Mononuclear cell (primary cell): ENCODE data around the gene SNCG. TPM values are rescaled to one million over a fixed set of nuclear protein-coding genes. Genes with fewer than 3 reads are reported as not detected.
"Not testable (repeated sequence)": the region's sequence is repeated elsewhere in the genome, so short reads cannot be mapped to it uniquely, and the experiment has no call there.

Source experiments
- H3K27me3 ChIP-seq: 2 replicates; pipeline ENCODE4 v1.6.0; 2011; ENCODE audit warnings: low read length, control low read depth; ENCODE audit not compliant: insufficient read depth
- H3K4me1 ChIP-seq: 2 replicates; pipeline ENCODE4 v1.5.1; 2011; ENCODE audit warnings: mild to moderate bottlenecking, low read length, control low read depth; ENCODE audit not compliant: insufficient read depth
- H3K4me3 ChIP-seq: 2 replicates; pipeline ENCODE4 v1.5.1; 2011; ENCODE audit warnings: mild to moderate bottlenecking, low read length, moderate library complexity
- H3K9me3 ChIP-seq: 2 replicates; pipeline ENCODE4 v1.5.1; 2011; ENCODE audit warnings: low read depth, mild to moderate bottlenecking, control low read depth, low read length
- total RNA-seq: library from RNA; depleted of rRNA; stranded (reverse); fragments of >200 nt; gene quantifications from one replicate; pipeline ENCODE4 v1.2.3, GENCODE V29; 2012

The SNCG gene
- not detected for total RNA-seq

DNA sequence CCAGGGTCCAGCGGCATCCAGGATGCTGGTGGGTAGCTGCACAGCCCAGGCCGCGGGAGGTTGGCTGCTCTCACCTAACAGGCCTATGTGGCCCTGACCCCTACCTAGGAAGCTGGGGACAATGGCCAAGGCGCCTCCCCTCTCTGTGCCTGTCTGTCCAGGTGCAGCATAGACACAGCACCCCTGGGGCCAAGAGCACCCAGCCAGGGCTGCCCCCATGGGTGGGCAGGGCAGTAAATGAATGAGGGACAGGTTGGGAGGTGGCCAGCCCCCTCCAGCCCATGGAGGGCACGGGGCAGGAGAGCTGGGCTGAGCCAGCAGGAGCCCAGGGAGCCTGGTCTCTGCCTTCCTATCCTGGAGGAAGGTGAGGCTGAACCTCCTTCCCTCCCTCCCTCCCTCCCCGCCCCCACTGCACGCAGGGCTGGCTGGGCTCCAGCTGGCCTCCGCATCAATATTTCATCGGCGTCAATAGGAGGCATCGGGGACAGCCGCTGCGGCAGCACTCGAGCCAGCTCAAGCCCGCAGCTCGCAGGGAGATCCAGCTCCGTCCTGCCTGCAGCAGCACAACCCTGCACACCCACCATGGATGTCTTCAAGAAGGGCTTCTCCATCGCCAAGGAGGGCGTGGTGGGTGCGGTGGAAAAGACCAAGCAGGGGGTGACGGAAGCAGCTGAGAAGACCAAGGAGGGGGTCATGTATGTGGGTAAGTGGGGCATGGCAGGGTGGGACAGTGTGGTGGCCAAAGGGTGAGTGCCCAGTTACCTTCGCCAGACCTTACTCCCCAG lies at the start of gene SNCG:
Gene SNCG, plus strand, starts transcription at position 484 of the 785 bp plus-strand sequence. Its CDS starts 99 bp downstream, at position 583.
- H3K4me3 ChIP-seq, result no peak within 1 kb of the TSS
- H3K4me1 ChIP-seq, result peaks cover 8% of the 10 kb centered on the region

DNA sequence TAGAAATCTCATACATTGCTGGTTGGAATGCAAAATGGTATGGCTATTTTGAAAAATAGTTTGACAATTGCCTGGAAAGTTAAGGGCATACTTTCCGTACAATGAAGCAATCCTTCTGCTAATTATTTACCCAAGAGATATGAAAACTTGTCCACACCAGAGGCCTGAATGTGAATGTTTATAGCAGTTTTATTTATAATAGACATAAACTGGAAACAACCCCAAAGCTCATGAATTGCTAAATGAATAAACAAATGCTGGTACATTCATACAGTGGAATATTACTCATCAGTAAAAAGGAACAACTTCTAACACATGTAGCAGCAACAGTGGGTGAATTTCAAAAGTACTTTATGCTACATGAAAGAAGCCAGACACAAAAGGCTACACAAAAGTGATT lies 43.7 kb upstream of the SNCG start:
- Histone ChIP-seq H3K4me1 (no peaks in the 10 kb centered on the region), H3K9me3 (no peaks in the 10 kb centered on the region), H3K4me3 (no peak overlapping the region), H3K27me3 (no peaks in the 10 kb centered on the region)

More for the DNA sequence above, at the start of gene SNCG:
- H3K9me3 ChIP-seq, result no peaks in the 10 kb centered on the region
- no peaks in the 10 kb centered on the region for H3K27me3 ChIP-seq

DNA sequence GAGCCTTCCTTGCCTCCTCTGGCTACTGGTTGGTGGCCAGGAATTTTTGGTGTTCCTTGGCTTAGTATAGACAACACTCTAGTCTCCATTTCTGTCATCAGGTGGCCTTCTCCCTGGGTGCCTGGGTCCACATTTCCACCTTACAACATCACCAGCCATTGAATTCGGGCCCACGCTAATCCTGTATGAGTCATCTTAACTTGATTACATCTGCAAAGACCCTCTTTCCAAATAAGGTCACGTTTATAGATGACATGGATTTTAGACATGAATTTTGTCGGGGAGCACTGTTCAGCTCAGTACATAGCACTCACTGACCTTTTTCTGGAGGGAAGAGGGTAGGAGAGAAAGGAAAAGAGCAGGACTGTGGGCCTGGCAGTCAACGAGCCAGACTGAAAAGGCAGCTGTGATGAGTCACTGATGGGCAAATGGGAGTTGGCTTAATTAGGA lies 40.4 kb upstream of the SNCG start:
- Histone ChIP-seq H3K4me3 (no peak overlapping the region), H3K27me3 (no peaks in the 10 kb centered on the region), H3K9me3 (no peaks in the 10 kb centered on the region), H3K4me1 (no peaks in the 10 kb centered on the region)

DNA sequence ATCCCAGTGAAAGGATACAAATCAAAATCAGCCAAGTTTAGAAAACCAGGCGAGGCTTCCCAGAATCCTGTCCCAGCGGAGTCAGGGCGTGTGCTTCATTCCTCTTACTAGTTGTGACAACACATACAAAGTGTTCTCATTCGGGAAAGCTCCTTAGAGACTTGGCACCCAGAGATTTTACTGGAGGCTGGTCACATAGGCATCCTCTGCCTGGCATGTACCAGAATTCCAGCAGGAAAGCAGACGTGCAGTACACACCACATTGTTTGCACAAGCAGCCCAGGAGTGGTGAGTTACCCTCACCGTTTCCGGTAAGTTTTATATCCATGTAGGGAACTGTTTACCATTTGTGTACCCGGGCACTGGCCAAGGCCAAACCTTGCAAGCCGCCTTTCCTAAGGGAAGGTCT lies 35.8 kb upstream of the SNCG start:
- H3K4me1 ChIP-seq, result no peaks in the 10 kb centered on the region
- no peak overlapping the region for H3K4me3 ChIP-seq
- no peaks in the 10 kb centered on the region for H3K27me3 ChIP-seq
- no peaks in the 10 kb centered on the region for H3K9me3 ChIP-seq

DNA sequence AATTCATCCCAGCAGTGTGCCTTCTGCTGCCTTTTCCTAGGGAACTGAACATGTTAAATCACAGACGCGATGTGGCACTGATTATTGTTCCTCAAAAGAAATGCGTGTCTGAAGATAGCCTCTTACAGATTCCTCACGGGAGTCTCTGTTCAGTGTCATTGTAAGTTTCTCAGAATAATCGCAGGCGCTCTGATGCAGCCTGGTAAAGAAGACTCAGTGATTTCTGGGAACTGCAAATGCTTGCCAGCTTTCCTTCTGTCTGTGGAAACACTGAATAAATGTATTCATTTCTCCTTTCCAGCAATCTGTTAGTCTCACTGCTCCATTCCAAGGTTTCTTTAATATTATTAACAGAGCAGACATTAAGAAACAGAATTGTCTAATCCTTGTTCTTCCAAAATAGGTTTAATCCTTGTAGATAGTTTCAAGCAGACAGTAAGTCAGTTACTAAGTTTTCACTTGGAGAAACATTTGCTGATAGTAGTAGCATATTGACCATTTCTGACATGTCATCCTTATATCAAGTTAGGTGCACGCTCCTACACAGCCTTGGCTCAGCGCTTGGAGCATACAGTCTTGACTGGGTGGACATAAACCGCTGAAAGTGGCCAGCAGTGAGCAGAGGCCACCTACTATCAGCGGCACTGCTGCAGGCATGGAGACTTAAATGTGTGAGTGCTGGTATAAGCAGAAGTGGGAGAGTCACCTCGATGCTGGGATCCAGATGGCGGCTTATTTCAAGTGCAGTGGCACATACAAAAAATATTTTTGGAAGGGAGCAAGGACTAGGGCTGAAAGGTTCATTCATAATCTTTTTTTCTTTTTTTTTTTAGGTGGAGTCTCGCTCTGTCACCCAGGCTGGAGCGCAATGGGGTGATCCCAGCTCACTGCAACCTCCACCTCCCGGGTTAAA lies 28.7 kb upstream of the SNCG start:
- no peak overlapping the region for H3K4me3 ChIP-seq
- no peaks in the 10 kb centered on the region for H3K9me3 ChIP-seq
- no peaks in the 10 kb centered on the region for H3K4me1 ChIP-seq
- H3K27me3 ChIP-seq, result no peaks in the 10 kb centered on the region

DNA sequence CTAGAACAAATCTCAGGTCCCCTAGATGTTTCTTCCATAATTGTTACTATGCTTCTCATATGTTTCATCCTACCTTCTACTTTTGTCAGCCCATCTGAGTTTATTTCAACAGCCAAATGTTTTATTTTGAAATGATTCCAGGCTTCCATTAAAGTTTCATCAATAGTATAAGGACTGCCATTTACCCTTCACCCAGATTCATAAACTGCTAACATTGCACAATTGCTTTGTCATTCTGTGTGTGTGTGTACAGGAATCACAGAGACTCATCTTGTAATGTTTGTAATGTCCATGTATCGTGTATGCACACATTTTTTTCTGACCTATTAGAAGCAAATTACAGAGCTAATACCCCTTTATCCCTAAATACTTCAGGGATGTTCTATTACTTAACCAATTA lies 26.5 kb upstream of the SNCG start:
- Histone ChIP-seq H3K9me3 (no peaks in the 10 kb centered on the region), H3K27me3 (no peaks in the 10 kb centered on the region), H3K4me1 (no peaks in the 10 kb centered on the region), H3K4me3 (no peak overlapping the region)

DNA sequence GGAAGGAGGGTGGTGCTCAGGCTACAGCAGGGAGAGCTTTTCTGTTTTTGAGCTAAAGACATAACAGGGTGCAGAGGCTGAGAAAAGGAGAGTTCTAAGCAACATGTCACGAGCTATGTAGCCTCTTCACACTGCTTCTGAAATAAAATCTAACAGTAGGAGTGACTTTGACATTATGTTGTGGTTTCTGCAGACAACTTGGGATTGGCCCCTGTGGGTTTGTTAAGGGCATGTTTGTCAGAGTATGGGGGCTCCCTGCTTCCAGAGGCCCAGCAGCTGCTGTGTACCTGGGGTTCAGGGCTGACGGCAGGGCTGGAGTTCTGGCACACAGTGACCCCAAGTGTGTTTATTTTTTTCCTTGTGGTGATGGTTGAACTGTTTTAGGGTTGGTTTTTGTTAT lies 25.7 kb upstream of the SNCG start:
- no peaks in the 10 kb centered on the region for H3K27me3 ChIP-seq
- H3K9me3 ChIP-seq, result no peaks in the 10 kb centered on the region
- no peaks in the 10 kb centered on the region for H3K4me1 ChIP-seq
- no peak overlapping the region for H3K4me3 ChIP-seq

DNA sequence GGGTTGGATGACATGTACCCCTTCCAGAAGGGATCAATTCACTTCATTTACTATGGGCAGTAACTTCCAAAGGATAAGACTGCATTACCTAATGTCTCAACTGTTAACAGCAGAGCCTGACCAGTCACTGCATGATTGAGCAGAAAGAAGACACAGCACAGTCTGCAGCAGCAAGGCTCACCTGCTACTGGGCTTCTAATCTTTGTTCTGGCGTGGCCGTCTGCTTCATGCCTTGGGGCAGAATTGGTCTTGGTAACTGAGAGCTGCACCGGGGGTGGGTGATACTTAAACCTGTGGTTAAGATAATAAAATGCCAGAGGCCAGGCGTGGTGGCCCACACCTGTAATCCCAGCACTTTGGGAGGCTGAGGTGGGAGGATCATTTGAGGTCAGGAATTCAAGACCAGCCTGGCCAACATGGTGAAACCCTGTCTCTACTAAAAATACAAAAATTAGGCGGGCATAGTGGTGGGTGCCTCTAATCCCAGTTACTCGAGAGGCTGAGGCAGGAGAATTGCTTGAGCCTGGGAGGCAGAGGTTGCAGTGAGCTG lies 24.2 kb upstream of the SNCG start:
- H3K27me3 ChIP-seq, H3K4me1 ChIP-seq, H3K4me3 ChIP-seq, H3K9me3 ChIP-seq: not testable (repeated sequence)

DNA sequence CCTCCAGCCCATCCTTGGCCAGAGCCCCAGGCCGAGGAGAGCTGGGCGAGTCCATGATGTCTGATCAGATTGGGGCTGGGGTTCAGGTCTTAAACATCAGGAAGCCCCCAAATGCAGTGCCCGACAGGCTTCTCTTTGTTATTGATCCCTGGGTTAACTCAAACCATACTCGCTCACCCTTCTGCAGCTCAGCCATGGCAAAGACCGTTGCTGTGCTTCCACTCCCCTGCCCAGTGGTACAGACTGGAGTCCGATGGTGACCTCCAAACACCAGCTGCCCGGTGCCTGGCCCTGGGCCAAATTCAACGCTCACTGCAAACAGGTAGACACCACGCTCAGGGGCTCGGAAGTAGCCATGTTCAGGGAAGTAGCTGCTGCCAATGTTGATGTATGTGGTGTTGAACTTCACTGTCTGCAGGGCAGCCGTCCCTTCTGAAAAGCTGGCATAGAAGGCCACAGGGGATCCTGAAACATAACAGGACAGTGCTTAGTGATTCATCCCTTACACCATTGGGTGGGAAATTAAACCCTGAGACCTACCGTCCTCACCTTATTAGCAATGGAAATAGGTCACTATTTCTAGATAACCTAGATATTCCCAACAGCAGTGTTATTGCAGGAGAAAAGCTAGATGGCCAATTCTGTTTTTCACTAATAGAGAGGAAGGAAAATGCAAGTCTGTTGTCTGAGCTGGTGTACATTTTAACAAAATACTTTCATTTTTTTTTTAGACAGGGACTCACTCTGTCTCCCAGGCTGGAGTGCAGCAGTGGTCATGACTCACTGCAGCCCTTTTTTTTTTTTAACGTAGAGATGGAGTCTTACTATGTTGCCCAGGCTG lies 21.5 kb upstream of the SNCG start:
- Histone ChIP-seq H3K9me3 (no peaks in the 10 kb centered on the region), H3K4me3 (no peak overlapping the region), H3K27me3 (no peaks in the 10 kb centered on the region), H3K4me1 (peaks cover 5% of the 10 kb centered on the region)

DNA sequence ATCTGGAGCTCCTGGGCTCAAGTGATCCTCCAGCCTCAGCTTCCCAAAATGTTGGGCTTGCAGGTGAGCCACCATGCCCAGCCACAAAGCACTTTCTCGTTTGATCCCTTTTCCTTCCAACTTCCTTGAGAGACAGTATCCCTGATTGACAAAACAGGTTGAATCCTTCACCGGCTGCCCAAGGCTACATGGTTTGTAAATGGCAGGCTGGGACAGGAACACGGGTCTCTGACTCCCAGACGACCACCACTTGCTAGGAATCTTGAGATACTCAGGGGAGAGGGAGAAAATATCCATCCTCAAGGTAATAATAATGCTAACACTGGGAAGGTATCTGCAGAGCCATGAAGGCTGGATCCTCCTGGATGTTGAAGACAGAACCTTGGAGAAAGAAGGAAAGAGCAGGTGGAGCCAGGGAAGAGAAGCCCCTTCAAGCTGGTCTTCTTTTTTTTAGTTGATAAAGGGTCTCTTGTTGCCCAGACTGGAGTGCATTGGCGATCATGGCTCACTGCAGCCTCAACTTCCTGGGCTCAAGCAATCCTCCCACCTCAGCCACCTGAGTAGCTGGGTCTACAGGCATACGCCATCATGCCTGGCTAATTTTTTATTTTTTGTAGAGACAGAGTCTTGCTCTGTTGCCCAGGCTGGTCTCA lies 20.8 kb upstream of the SNCG start:
- Histone ChIP-seq H3K4me3 (no peak overlapping the region), H3K4me1 (peaks cover 5% of the 10 kb centered on the region), H3K27me3 (no peaks in the 10 kb centered on the region), H3K9me3 (no peaks in the 10 kb centered on the region)

DNA sequence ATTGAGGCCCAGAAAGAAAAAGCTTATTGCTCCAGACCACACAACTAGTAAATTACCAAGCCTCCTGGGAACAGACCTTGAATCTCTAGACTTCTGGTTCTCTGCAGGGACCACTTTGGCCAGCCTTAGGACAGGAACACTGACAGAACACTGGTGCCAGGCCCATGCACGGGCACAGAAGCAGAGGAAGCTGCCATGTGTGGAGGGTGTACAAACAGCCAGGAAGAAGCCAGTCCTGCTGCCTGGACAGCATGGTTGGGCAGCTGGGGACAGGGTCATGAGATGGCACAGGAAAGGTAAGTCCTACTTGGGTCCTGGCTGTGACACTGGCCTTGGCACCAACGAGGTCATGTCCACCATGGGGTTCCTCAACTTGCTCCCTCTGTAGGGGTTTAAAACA lies 20.1 kb upstream of the SNCG start:
- Histone ChIP-seq H3K9me3 (no peaks in the 10 kb centered on the region), H3K27me3 (no peaks in the 10 kb centered on the region), H3K4me3 (no peak overlapping the region), H3K4me1 (peaks cover 5% of the 10 kb centered on the region)

DNA sequence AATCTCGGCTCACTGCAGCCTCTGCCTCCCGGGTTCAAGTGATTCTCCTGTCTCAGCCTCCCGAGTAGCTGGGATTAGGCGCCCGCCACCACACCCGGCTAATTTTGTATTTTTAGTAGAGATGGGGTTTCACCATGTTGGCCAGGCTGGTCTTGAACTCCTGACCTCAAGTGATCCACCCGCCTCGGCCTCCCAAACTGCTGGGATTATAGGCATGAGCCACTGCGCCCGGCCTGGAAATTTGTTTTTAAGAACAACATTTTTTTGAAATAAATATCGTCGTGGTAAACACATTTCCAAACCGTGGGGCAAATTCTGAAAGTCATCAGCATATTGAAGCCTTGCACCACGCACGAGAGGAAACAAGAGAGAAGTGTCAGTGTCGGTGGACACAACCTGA lies 18.3 kb upstream of the SNCG start:
- H3K4me3 ChIP-seq, H3K9me3 ChIP-seq, H3K4me1 ChIP-seq, H3K27me3 ChIP-seq: not testable (repeated sequence)

DNA sequence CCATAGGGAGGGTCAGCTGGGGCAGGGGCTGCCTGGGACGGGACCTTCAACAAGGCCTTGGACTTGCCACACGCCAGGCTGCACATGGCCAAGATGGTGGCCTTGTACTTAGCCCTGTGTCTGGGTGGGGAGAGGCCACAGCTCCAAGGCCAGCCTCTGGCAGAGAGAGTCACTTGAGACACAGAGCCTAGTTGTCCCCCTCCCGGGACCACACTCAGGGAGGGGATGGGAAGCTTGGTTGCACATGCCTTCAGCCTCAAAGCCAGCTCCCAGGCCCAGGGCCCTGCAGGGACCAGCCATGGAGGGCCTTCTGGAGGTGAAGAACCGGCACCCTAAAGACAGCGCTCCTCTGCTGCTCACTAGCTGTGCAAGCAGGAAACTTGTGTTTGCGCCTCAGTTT lies 17.7 kb upstream of the SNCG start:
- Histone ChIP-seq H3K27me3 (no peaks in the 10 kb centered on the region), H3K9me3 (no peaks in the 10 kb centered on the region), H3K4me3 (no peak overlapping the region), H3K4me1 (peaks cover 5% of the 10 kb centered on the region)

DNA sequence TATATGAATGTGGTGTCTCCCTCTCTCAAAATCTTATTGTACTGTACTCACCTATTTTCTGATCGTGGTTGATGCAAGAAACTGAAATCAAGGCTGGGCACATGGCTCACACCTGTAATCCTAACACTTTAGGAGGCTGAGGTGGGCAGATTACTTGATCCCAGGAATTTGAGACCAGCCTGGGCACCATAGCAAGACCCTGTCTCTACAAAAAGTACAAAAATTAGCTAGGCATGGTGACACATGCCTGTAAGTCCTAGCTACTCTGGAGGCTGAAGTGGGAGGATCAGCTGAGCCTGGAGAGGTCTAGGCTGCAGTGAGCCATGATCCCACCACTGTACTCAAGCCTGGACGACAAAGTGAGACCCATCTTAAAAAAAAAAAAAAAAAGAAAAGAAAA lies 17.0 kb upstream of the SNCG start:
- Histone ChIP-seq H3K4me3 (no peak overlapping the region), H3K9me3 (no peaks in the 10 kb centered on the region), H3K27me3 (no peaks in the 10 kb centered on the region), H3K4me1 (peaks cover 5% of the 10 kb centered on the region)
